ENCODE measurements around the gene MAP2K6.

GRCh38 chr17:69405096-69405495, 9.4 kb upstream of the MAP2K6 start:
- TF ChIP-seq ATF6 (CRISPR knock-in tag; IDR thresholded peaks at IDR 0.05) = no peak
- no peak for TF ChIP-seq ZNF317 (CRISPR knock-in tag; IDR thresholded peaks at IDR 0.05; ENCODE audit: borderline replicate concordance, low read depth)
- TF ChIP-seq CBFB (CRISPR knock-in tag; IDR thresholded peaks at IDR 0.05; ENCODE audit: low read depth) = no peak
- no peak for TF ChIP-seq ESRRA (CRISPR knock-in tag; IDR thresholded peaks at IDR 0.05; ENCODE audit: borderline replicate concordance)
